ENCODE data around the gene POLN.
"Not testable (repeated sequence)": the region's sequence is repeated elsewhere in the genome, so short reads cannot be mapped to it uniquely, and the experiment has no call there.

The POLN gene

GRCh38 chr4:2047031-2047660 is 194.8 kb downstream of the POLN start:
- FAIRE-seq (no peak), DNase-seq (ENCODE audit: insufficient read length, low spot score) (no peak)

GRCh38 chr4:2046031-2046961 is 195.6 kb downstream of the POLN start:
- no peak for FAIRE-seq

DNA sequence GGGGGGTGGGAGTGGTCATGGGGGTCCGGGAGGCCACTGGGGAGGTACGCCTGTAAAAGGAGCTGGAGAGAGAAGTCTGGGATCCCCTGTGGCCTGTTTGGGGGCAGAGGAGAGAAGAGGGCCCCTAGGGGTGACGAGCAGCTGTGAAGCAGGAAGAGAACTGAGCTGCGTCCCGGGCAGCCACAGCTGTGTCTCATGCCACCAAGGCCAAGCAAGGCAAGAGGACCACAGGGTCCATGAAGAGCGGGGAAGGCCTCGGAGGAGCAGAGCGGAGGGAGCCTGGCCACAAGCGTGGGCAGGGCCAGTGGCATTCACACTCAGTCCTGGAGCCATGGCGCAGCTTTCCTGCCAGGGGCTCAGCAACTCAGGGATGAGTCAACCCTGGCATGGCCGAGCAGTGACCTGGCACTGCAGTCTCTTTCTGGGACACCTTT is 196.4 kb downstream of the POLN start:
- no peak for FAIRE-seq
- DNase-seq (ENCODE audit: insufficient read length, low spot score), result no peak

More at GRCh38 chr4:2046031-2046961, 195.6 kb downstream of the POLN start:
- no peak for DNase-seq (ENCODE audit: insufficient read length, low spot score)

DNA sequence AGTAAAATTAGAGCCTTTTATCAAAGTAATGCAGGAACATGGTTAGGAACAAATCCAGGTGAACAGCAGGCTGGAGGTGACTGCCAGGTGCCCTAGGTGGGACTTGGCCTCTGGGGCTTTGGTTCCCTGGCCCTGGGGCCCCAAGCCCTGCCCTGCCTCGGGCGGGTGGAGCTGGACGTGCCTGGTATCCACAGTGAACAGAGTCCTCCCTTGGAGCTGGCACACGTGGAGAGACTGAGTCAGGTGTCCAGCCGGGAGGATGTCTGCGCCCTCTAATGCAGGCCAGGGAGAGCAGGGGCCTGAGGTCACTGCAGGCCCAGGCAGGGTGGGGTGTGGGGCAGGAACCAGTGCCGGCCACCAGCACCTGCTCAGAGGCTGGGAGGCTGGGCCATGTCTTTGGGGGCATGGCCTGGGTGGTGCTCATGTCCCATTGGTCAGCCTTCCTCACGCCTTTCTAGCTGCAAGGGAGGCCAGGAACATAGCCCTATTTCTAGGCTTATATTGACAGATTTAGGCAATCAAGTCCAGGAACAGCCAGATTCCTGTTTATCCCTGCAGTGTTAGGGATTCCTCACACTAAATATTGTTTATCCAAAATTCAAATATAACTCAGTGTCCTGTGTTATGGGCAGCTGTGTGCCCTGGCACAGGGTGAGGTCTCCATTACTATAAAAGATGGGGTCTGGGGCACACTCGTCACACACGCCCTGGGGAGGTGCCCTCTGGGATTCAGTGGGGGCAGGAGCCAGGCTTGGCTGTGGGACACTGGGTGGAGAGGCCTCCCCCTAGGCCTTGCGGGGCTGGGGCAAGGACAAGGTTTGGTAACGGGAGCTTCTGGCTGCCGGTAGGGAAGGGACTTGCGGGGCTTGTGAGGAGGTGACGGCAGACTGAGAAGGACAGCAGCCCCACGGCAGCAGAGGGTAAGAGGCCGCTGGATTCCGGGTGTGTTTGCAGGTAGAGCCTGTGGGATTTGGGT is 197.1 kb downstream of the POLN start:
- no peak for FAIRE-seq
- DNase-seq (ENCODE audit: insufficient read length, low spot score), result no peak

GRCh38 chr4:2044119-2044485 is 197.8 kb downstream of the POLN start:
- no peak for FAIRE-seq
- no peak for DNase-seq (ENCODE audit: insufficient read length, low spot score)

GRCh38 chr4:2043396-2044118 is 198.4 kb downstream of the POLN start:
- no peak for FAIRE-seq
- DNase-seq (ENCODE audit: insufficient read length, low spot score), result no peak

- no peak for FAIRE-seq
- DNase-seq (ENCODE audit: insufficient read length, low spot score), result no peak
Measured at GRCh38 chr4:2042947-2043395, 198.9 kb downstream of the POLN start.

DNA sequence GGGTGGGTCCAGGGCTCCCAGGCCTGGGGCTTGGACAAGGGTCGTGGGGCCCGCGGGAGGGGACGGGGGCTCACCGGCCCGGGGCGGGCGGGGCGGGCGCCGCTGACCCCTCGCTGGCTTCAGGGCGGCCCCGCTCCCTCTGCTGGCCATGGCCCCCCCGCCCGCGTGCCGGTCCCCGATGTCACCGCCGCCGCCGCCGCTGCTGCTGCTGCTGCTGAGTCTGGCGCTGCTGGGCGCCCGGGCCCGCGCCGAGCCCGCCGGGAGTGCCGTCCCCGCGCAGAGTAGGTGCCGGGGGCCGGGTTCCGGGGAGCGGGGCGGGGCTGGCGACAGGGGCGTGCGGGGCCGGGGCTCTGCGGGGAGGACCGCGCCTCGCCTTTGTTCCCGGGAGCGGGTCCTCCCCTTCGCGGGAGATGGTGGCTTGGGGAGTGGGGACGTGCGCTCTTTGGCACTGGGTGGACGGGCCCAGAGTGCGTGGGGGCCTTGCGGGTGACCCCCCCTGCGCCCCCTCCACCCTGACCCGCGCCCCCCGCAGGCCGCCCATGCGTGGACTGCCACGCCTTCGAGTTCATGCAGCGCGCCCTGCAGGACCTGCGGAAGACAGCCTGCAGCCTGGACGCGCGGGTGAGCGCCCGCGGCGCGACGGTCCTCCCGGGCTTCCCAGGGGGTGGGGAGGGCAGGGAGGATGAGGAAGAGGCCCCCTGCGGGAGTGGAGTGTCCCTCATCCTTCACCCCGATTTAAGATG is 199.5 kb downstream of the POLN start:
- FAIRE-seq (no peak), DNase-seq (ENCODE audit: insufficient read length, low spot score) (no peak)

- DNase-seq (ENCODE audit: insufficient read length, low spot score) (peak; percentile 93), FAIRE-seq (peak; percentile 66)
Measured at GRCh38 chr4:2041239-2042130, 200.4 kb downstream of the POLN start.

DNA sequence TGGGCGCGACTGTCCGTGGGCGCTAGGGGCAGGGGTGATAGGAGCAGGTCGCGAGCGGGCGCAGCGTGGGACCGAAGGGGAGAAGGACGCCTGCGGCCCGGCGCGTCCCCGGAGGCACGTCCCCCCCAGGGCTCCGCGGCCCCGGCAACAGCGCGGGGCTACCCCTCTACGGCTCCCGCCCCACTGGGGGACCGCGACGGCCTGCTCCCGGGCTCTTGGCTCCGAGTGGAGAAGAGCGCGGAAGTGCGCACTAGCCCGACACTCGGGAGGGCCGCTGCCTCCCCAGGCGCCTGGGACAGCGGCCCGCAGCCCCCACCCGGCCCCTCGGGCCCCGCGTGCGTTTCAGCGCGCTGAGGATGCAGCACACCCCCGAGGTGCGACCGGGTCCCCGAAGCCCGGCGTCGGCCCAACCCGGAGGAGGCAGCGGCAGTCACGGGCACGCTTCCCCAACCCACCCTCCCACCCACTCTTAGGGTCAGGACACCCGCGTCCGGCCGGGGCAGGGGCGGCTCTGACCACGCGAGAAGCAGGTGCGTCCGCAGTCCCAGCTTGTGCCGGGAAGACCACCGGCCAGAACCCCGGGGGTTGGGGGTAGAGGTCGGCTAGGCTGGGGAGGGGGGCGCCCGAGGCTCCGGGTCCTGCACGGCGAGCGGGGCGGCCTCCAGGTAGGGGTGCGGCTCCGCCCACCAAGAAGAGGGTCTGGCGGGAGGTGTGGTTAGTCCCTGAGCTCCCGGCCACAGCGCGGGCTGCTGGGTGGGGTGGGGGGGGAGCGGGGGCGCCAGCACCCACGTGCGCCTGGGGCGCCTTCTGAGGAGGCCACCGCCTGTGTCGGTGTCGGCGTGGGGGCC is 201.3 kb downstream of the POLN start:
- FAIRE-seq, result no peak

GRCh38 chr4:2036866-2037265 is 205.1 kb downstream of the POLN start:
- no peak for FAIRE-seq
- no peak for DNase-seq (ENCODE audit: insufficient read length, low spot score)

More for the DNA sequence above, 201.3 kb downstream of the POLN start:
- DNase-seq (ENCODE audit: insufficient read length, low spot score), result no peak

DNA sequence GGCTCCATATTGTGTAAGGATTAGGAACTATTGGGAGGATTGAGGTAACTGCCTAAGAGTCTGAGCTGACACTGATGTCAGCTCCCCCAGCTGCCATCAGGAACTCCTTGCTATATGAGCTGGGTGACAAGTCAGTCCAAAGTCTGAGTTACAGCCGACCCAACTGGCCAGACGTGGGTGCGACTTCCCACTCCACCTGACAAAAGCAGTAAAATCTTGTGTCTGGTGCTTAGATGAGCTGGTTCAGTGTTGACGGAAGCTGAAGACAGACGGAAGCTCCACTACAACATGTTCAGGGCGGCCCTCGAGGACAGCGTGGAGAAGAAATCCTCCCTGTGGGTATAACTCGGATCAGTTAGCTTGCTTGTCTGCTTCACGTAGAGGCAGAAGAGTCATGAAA is 205.6 kb downstream of the POLN start:
- no peak for DNase-seq (ENCODE audit: insufficient read length, low spot score)
- no peak for FAIRE-seq

DNA sequence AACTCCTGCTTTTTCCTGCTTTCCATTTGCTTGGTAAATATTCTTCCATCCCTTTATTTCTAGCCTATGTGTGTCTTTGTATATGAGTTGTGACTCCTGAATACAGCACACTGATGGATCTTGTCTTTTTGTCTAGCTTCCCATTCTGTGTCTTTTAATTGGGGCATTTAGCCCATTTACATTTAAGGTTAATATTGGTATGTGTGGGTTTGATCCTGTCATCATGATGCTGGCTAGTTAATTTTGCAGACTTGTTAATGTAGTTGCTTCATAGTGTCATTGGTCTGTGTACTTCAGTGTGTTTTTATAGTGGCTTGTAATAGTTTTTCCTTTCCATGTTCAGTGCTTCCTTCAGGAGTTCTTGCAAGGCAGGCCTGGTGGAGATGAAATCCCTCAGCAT is 210.8 kb downstream of the POLN start:
- FAIRE-seq; DNase-seq (ENCODE audit: insufficient read length, low spot score): not testable (repeated sequence)

GRCh38 chr4:2027120-2027519 is 214.8 kb downstream of the POLN start:
- DNase-seq (ENCODE audit: insufficient read length, low spot score); FAIRE-seq: not testable (repeated sequence)

DNA sequence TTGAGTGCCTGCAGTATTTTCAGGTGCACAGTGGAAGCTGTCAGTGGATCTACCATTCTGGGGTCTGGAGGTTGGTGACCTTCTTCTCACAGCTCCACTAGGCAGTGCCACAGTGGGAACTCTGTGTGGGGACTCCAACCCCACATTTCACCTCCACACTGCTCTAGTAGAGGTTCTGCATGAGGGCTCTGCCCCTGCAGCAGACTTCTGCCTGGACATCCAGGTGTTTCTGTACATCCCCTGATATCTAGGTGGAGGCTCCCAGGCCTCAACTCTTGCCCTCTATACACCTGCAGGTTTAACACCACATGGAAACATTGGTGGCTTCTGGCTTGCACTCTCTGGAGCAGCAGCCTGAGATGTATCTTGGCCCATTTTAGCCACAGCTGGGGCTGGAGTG is 216.1 kb downstream of the POLN start:
- FAIRE-seq (no peak), DNase-seq (ENCODE audit: insufficient read length, low spot score) (no peak)

GRCh38 chr4:2024683-2025082 is 217.2 kb downstream of the POLN start:
- no peak for FAIRE-seq

More at GRCh38 chr4:2024683-2025082, 217.2 kb downstream of the POLN start:
- DNase-seq (ENCODE audit: insufficient read length, low spot score), result no peak
